Measurements from ENCODE around the gene UNK.
A peak's percentile ranks its signal among the peaks of the same experiment; 100 is the strongest.

- no peak for TF ChIP-seq LEF1 (IDR thresholded peaks at IDR 0.05; ENCODE audit: borderline replicate concordance)
- TF ChIP-seq SP1 (IDR thresholded peaks at IDR 0.05) = no peak
- peak; percentile 61; the same call in 1 of the 2 replicates for TF ChIP-seq HDGF (IDR thresholded peaks at IDR 0.05; ENCODE audit: borderline replicate concordance)
- TF ChIP-seq FOXM1 (IDR thresholded peaks at IDR 0.05; ENCODE audit: borderline replicate concordance) = no peak
- TF ChIP-seq ZNF384 (IDR thresholded peaks at IDR 0.05) = no peak
- no peak for TF ChIP-seq BHLHE40 (IDR thresholded peaks at IDR 0.05; ENCODE audit: borderline replicate concordance)
These were observed 60.6 kb downstream of the UNK start for GRCh38 chr17:75845058-75845711.

Data from HEK293T (cell line).